ENCODE measurements around the gene ST6GALNAC4.
A peak's percentile ranks its signal among the peaks of the same experiment; 100 is the strongest.

ST6GALNAC4 gene, protein sequence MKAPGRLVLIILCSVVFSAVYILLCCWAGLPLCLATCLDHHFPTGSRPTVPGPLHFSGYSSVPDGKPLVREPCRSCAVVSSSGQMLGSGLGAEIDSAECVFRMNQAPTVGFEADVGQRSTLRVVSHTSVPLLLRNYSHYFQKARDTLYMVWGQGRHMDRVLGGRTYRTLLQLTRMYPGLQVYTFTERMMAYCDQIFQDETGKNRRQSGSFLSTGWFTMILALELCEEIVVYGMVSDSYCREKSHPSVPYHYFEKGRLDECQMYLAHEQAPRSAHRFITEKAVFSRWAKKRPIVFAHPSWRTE

DNA sequence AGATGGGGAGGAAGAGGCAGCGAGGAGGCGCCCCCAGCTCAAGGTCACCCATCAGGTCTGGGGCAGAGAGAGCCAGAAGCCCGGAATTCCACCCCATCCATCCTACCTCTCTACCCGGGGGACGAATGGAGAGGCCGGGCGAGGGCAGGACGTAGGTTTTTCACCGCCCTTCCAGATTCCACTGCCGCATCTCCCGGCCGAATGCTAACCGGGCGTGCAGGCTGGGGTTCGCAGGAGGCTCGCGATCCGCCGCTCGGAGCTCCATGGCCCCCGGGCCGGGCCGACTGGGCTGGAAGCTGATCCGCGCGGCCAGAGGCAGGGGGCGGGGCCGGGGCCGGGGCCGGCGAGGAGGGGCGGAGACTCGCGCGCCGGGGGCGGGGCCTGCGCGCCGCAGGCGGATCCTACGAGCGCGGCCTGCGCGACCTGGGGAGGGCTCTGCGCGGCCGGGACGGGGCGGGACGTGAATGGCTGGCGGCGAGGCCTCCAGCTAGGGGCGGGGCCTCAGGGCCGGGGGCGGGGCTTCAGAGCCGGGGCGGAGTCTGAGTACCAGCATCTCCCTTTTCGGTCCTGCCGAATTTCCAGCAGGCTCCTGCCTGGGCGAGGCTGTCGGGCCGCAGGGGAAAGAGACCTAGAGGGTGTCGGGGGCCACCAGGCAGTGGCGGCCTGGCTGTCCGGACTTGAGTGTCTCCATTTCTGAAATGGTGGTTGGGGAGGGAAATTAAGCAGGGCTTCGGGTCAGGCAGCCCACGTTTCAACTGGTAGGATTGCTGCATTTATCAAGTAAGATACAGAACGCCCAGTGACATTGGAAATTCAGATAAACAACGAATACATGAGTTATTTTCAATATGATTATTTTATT lies at the start of gene ST6GALNAC4:
Gene ST6GALNAC4, minus strand, starts transcription at position 322 of the 862 bp plus-strand sequence. CDS start 622 bp downstream, outside the sequence.
- DNase-seq: peak; percentile 95

DNA sequence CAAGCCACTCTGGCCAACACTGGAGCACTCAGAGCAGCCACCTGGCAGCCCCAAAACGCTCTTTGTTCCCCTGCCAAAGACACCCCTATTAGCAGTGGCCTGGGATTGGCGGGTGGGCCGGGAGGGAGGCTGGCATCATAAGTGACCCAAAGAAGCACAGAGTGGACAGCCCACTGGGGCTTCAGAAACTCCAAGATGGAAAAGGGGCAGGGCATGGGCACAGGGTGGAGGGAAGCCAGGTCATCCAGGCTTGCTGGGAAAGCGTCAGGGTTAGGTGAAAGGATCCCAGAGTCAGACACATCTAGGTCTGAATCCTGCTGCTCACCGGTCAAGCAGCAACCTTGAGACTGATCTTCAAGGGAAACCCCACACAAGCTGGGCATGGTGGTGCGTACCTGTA lies 49.1 kb upstream of the ST6GALNAC4 start:
- no peak for DNase-seq

DNA sequence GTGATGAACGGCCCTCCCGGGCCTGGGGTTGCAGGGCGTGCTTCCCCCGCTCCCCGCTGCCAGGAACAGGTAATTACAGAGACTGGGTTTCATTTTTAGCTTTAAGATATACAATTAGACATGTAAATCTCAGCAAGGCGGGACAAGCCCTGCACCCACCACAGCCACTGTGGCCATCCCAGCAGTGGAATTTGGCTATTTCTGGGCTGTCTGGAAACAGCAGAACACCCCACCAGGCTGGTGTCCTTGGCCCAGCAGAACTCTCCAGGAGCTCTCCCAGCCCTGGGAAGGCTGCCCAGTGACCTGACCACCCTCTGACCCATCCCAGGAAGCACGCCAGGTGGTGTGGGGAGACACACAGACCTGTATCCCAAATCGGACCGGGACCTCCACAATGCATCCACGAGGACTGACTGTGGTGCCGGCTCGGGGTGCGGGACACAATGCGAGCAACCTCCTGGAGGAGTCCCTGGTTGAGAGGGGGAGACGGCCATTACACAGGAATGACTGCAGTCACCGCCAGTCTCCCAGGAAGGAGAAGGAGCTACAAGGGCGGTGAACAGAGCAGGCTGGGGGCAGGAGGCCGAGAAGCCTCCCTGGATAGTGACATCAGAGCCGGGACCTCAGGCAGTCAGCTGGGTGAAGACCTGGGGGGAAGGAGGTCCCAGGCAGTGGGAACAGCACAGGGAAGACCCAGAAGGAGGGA lies 46.7 kb upstream of the ST6GALNAC4 start:
- DNase-seq: no peak

DNA sequence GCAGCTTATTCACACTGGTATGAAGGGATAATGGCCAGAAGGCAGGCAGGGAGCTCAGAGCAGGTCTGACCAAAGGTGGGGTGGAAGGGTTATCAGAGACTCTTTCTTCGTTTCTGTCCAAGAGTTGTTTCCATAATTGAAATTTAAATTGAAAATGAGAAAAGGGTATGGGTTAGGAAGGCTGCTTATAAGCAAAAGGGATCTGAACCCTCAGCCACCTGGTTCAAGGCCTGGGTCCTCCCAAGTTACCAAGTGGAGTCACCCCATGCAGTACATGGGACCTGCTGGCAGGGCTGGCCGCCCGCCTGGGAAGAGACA lies 46.2 kb upstream of the ST6GALNAC4 start:
- DNase-seq: no peak

DNA sequence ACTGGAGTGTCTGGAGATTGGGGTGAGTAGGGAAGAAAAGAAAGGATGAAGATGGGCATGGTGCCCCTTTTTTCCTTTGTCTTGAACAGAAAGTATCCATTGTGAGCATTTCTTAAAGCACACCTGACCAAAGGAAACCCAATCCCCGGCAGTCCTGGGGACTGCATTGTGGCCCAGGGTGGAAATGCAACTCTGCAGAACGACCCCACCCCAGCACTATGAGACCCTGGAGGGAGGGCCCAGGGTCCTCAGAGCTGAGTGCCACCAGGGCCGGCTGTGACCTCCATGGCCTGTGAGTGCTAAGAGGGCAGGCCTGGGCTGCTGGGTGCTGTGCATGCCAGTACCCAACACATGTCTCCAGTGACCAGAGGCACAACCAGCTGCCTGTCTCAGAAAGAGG lies 45.4 kb upstream of the ST6GALNAC4 start:
- no peak for DNase-seq

DNA sequence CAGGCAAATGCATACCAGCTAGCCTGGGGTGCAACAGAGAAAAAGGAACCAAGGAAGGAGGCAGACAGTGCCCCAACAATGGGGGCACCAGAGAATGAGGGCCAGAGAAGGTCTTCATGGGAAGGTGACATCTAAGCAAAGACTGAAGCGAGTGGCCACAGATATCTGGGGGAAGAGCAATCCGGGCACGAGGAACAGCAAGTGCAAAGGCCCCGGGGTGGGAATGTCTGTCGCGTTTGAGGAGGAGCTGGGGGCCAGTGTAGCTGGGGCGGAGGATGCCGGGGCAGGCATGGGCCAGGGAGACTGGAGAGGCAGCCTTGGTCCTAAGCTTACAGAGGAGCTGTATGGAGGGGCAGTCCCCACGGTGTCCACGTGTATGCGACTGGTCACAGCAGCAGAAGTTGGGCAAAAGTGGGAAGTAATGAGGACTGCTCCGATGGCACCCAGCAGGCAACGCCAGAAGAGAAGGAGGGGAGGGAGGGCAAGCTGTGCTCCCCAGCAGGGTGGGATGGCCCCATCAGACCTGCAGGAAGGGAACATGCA lies 44.8 kb upstream of the ST6GALNAC4 start:
- no peak for DNase-seq

DNA sequence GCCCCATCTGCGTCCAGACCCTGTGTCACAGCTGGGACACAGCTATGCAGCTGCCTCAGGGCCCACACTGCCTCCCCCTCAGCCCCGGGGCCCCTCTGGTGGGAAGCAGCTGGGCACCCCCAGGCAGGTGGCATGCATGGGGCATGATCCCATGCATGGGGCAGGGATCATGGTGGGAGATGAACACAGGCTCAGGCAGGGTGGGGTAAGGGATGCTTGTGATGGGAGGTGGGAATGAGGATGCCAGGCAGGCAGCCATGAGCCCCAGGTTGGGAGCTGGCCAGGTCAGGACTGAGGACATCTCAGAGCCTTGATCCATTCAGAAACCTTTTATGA lies 44.3 kb upstream of the ST6GALNAC4 start:
- DNase-seq: no peak

DNA sequence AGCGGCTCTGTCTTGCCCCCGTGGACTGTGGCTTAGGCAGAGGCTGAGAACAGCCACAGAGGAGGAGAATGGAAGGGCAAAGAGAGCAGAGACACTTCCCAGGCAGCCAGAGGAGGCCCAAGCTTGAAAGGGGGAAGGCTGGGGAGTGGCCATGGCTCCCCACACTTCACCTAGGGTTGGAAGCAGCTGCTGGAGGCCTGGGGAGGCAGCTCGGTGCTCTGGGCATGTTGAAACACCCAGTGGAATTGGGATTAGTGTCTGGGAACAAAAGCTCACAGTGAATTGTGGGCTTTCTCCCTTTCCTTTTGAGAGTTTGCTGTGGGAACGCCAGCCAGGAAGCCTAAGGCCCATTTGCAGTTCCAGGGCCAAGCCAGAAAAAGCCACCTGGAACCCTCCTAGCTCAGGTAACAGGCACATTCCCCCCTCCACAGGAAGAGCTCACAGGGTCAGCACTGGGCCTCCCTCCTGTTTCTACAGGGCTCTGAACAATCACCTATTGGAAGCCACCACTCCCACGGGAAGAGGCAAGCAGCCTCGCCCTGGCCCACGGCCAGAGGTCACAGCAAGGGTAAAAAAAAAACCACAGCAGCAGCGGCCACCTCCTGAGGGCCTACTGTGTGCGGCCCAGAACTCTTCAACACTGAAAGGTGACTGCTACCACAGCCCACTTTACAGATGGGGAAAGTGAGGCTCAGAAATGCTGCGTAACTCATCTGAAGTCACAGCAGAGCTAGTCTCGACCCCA lies 43.7 kb upstream of the ST6GALNAC4 start:
- no peak for DNase-seq

DNA sequence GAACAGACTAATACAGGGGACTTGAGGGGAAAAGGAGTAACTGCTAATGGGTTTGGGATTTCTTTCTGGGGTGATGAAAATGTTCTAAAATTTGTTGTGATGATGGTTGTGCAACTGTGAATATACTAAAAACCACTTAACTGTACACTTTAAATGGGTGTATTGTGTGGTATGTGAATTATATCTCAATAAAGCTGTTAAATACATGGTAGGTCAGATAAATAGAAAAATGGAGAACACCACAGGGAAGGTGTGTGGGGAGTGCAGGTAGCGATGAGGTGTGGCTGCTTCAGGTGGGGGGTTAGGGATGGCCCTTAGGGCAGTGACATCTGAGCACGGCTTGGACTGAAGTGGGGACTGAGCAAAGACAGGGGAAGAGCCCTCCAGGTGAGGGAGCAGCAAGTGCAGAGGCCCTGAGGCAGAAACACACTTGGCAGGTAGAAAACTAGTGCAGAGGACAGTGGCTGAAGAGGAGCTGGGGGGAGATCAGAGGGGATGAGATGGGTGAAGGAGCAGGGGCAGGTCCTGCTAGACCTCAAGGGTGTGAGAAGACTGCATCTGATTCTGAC lies 43.1 kb upstream of the ST6GALNAC4 start:
- no peak for DNase-seq

DNA sequence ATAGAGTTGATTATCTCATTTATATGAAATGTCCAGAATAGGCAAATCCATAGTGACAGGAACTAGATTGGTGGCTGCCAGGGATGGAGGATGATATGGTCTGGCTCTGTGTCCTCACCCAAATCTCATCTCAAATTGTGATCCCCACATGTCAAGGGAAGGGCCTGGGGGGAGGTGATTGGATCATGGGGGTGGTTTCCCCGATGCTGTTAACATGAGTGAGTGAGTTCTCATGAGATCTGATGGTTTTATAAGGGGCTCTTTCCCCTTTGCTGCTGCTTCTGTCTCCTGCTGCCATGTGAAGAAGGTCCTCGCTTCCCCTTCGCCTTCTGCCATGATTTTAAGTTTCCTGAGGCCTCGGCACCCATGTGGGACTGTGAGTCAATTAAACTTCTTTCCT lies 42.6 kb upstream of the ST6GALNAC4 start:
- no peak for DNase-seq

DNA sequence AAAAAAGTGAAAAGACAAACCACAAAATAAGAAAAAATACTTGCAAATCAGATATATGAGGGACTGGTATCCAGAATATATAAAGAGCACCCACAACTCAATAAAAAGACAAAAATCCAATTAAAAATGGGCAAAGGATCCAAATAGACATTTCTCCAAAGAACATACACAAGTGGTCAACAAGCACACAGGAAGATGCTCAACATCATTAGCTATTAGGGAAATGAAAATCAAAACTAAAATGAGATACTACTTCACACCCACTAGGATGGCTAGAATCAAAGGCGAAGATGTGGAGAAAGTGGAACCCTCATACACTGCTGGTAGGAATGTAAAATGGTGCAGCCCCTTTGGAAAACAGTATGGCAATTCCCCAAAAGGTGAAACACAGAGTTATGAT lies 41.9 kb upstream of the ST6GALNAC4 start:
- no peak for DNase-seq

DNA sequence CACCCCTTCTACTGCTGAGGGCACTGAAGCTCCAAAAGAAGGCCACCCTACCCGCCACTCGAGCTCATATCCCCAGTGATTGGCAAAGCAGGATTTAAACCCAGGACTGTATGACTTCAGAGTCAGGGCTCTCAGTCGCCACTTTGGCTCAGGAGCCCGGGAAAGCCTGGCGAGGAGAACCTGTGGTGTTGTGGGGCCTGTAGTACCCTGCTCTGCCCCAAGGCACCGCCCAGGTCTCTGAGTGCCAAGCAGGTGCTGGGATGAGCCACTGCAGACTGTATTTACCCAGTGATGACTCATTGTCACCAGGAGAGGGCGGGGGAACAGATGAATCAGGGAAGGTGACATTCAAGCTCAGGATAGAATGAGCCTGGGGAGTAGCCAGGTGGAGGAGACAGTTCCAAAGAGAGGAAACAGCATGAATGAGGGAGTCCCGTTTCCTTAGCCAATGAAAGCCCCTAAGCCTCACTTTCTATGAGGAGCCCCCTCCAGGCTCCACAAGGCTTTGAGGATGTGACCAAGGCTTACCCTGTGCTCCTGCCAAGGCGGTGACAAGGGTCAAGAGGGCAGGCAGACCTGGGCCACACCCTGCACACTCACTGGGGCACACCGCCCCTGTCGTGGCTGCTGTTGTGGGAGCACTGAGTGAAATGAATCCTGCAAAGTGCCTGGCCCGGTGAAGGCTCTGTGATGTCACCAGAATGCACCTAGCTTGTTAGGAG lies 38.6 kb upstream of the ST6GALNAC4 start:
- peak; percentile 80 for DNase-seq

DNA sequence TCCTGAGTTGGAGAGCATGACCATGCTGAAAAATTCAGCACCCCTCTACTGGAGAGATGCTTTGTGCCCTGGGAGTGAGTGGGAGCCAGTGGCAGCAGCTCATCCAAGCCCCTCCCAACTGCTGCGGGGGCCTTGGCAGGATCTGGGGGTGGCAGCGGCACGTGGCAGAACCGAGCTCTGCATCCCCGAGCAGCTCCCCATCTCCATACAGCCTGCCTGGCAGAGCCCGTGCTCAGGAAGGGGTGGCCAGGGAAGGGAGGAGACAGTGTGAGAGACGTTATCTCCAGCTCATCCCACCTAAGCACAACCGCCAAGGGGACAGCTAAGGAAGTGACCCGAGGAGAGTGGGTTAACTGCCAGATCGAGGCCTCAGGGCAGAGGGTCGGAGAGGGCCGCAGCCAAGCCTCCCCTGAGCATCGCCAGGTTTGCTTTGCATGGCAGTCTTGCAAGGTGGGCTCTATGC lies 38.0 kb upstream of the ST6GALNAC4 start:
- no peak for DNase-seq

DNA sequence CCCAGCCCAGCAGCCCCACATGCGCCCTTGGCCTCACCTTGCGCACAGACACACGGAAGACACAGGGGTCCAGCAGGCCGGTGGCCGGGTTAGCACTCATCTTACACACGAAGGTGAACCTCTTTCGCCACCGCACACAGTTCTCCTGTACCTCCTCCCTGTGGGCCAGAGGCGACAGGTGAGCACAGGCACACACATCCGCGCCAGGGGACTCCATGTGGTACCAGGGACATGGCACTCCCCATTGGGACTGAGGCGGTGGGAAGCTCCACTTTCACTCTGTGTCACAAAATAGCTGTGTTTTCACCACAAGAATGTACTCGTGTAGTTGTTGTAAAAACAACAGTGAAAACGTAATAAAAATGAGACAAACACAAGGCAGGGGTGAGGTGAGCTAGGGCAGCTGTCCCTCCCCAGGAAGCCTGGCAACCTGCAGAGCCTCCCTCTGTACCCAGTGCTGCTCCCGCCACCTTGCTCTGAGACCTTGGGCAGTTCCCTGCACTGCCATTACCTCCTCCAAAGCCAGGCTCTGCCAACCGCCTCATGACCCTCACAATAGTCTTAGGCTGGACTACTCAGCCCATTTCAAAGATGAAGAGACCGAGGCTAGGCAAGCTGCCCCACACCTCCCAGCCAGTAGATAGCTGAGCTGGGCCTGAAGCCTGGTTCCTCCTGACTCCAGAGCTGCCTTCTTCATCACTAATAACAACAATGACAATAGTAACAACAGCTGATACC lies 37.1 kb upstream of the ST6GALNAC4 start:
- DNase-seq: no peak

DNA sequence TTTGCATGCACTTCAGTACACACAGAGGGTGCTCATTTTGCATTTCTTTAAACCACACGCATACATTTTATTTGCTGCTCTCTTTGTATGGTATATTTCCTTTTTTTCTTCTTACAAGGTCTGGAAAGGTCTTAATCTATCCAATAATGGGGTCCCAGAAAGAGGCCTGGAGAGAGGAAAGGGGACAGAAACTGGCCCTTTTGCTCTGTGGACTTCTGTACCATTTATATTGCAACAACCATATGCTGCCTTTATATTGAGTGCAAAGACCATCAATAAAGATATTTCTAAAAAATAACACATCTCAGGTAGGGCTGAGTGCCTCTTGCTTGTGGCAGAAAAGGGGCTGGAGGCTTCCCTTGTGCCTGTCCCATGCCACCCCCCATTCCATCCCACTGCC lies 36.3 kb upstream of the ST6GALNAC4 start:
- DNase-seq: no peak

DNA sequence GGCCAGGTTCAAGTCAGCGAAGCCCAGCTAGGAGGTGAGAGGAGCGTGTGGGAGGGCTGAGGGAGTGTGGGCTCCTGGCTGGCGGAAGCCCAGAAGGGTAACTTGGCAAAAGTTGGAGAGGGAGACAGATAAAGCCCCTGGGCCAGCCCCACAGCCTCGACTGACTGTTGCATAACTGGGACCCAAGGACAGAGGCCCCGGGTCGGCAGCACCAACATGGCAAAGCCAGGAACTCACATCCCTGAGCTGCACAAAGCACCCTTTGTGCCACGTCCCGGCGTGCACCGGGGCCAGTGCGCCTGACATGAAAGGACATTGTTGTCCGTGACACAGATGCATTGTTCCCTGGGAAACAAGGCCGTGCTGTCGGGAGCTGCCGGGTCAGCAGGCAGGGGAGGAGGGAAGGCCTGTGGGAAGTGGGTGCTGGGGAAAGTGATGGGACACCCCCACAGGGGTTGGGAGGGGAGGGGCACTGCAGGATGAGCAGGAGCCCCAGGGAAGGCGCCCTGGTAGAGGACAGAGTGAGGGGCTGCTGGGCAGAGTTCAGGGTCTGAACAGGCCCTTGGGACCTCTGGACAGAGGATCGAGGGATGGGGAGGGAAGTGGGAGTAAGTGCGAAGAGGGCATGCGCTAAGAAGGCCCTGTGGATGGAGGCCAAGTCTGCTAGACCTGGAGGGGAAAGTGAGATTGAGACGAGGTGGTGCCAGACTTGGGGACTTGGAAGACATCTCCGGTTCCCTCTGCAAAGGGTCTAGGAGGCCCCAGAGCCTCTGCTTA lies 33.9 kb upstream of the ST6GALNAC4 start:
- no peak for DNase-seq

DNA sequence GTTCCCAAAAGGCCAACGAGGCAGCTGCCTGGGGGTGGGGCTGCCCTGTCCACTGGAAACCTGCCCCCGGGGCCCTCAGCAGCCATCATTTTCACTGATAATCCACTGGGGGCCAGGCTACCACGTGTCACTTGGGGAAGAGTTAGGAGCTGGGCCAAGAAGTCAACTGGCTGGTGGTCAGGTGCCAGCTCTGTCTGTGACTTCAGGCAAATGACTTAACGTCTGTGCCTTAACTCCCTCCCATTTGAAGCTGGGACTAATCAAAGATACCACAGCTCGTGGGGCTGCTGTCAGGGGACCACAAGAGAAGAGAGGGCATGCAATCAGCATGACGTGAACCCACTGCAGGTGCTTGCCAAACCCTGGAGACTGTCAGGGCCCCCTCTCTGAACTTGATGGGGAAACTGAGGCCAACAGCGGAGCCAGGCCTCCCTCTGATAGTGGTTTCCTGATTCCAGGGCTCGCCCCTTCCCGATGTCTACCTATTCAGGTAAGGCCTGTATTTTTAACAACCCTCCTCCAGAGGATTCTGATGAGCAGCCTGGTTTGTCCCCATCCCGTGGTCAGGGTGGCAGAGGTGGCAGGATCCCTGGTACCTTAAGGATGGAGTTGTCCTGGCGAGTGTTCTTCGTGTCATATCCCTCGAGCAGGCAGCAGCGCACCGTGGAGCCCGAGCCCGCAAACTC lies 33.1 kb upstream of the ST6GALNAC4 start:
- DNase-seq: no peak

DNA sequence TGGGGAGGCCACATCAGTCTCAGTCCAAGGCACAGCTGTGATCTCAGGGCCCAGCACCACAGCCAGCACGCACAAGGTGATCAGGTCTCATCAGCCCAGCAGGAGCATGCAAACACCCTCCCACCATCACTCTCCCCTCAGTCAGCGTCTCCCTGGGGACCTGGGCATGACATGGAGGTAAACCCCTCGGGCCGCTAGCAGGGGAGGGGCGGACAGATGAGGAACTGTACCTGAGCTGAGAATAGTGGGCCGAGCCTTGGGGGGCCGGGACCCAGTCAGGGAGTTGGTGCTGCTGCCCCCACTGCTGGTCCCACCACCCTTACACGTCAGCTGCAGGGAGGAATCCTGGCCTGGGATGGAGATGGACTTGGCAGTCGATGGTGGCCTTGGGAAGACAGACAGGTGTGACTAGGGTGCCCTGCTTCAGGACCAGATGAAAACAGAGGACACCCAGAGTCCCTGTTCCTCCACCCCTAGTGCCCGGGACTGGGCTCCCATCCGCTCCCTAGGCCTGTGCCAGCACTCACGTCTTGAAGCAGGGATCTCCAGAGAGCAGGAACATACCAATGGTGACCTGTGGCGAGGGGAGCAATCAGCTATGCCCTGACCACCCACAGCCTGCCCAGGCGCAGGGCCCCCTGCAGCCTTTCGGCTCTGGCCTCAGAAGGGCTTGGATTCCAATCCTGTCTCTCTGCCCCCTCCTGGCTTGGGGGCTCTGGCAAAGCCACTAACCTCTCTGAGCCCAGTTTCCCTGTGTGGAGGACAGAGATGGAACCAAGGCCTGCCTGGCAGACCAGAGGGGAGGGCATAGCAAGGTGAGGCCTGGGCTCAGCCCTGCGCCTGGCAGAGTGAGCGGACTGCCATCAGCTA lies 31.2 kb upstream of the ST6GALNAC4 start:
- DNase-seq: no peak

DNA sequence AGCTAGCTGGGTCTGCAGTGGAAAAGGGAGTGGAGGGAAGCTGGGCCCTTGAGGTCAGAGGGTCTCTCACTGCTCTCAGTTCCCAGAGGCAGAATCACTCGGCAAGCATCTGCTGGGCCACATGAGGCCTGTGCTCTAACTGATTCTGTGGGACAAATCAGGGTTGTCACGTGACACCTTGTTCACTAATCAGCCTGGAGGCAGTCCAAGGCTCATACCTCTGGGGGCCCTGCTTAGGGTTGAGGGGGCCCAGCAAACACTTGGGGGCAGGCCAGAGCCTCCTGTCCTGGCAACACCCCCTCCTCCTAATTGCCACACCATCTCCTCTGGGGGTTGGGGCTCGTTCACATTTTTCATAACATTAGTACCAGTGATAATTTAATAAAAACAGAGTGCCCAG lies 29.9 kb upstream of the ST6GALNAC4 start:
- no peak for DNase-seq
